GOT3 (cell line): ENCODE measurements around the gene OR6C76.

Experiments
- DNase-seq: peaks from one replicate; lab custom pipeline; 2025; ENCODE audit warnings: mixed read lengths; lab: John Stamatoyannopoulos, UW

The OR6C76 gene

GRCh38 chr12:55469291-55469690, 43.2 kb downstream of the OR6C76 start:
- no peak for DNase-seq

- DNase-seq = no peak
Measured at GRCh38 chr12:55470088-55470829, 44.2 kb downstream of the OR6C76 start, which contains the start of gene OR6C70. TSS of gene OR6C70 (minus strand) at chr12:55470138. CDS start at chr12:55470138, 0 bp downstream.

- no peak for DNase-seq
Measured at GRCh38 chr12:55472264-55472663, 46.2 kb downstream of the OR6C76 start.
